Testis (tissue), 2 donors: ENCODE data around the gene SDK1.

Source experiments
- POLR2A ChIP-seq: fragments of 450-650 bp; IDR thresholded peaks from one replicate; pipeline ENCODE4 v1.6.1; 2017; ENCODE audit warnings: antibody characterized with exemption, mild to moderate bottlenecking, moderate library complexity
- TF ChIP-seq, protein P1 (sequence below), 3 experiments: fragments of 450-650 bp in 2 of 3; fragments of 200-600 bp in 1 of 3; sonication (generic) in 1 of 3; IDR thresholded peaks; one replicate each; pipeline ENCODE4 v1.5.1; 2016 to 2019; ENCODE audit warnings: antibody characterized with exemption in 3 of 3, mild to moderate bottlenecking in 2 of 3, moderate library complexity in 1 of 3

DNA sequence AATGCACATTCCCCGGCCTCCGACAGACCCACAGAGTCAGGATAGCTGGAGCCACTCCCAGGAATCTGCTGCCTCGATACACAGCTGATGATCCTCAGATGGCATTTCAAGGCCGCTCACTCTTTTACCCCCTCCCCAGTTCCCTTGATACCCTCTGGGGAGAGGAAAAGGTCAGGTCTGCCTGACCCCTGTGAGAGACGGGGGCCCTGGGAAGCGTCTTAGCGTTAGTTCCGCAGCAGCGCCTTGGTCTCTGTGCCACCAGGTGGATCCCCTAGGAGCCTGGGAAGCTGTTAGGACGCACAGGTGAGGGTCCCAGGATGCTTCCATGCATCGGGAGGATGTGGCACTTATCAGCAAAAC is 960.5 kb downstream of the SDK1 start:
- TF ChIP-seq, protein P1, sequence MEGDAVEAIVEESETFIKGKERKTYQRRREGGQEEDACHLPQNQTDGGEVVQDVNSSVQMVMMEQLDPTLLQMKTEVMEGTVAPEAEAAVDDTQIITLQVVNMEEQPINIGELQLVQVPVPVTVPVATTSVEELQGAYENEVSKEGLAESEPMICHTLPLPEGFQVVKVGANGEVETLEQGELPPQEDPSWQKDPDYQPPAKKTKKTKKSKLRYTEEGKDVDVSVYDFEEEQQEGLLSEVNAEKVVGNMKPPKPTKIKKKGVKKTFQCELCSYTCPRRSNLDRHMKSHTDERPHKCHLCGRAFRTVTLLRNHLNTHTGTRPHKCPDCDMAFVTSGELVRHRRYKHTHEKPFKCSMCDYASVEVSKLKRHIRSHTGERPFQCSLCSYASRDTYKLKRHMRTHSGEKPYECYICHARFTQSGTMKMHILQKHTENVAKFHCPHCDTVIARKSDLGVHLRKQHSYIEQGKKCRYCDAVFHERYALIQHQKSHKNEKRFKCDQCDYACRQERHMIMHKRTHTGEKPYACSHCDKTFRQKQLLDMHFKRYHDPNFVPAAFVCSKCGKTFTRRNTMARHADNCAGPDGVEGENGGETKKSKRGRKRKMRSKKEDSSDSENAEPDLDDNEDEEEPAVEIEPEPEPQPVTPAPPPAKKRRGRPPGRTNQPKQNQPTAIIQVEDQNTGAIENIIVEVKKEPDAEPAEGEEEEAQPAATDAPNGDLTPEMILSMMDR (IDR thresholded peaks at IDR 0.05): no peak
- TF ChIP-seq POLR2A: no peak
